WTC11 (cell line): ENCODE results near the gene USP44. TPM values are rescaled to one million over a fixed set of nuclear protein-coding genes. Genes with fewer than 3 reads are reported as not detected.
"Not testable (repeated sequence)": the region's sequence is repeated elsewhere in the genome, so short reads cannot be mapped to it uniquely, and the experiment has no call there.

Source experiments
- ATAC-seq: fragments of 200-7000 bp; cut with Tn5 transposase; 2 replicates; pipeline ENCODE4 v1.10.0; 2021; ENCODE audit warnings: mild to moderate bottlenecking, moderate library complexity
- CTCF ChIA-PET: fragments of 300-600 bp; sonication (Branson Sonifier 250); formaldehyde crosslinking; loops from one replicate; lab custom pipeline; 2021; ENCODE audit warnings: antibody characterized with exemption; lab: Charles Lee
- POLR2A ChIA-PET: fragments of 350-600 bp; sonication (Branson Sonifier 250); formaldehyde crosslinking; loops from one replicate; lab custom pipeline; 2021; ENCODE audit warnings: antibody characterized with exemption; lab: Charles Lee
- DNase-seq: peaks from one replicate; pipeline ENCODE4 v3.0.0; 2021; ENCODE audit warnings: low spot score
- H3K27ac Mint-ChIP-seq: 2 replicates; pipeline ENCODE4 v1.8.0; 2021; ENCODE audit warnings: mixed read lengths
- H3K27me3 Mint-ChIP-seq: 2 replicates; pipeline ENCODE4 v1.8.0; 2021; ENCODE audit warnings: low read depth, mild to moderate bottlenecking, moderate library complexity, mixed read lengths
- H3K36me3 Mint-ChIP-seq: 2 replicates; pipeline ENCODE4 v1.8.0; 2021; ENCODE audit warnings: mixed read lengths
- H3K4me1 Mint-ChIP-seq: 2 replicates; pipeline ENCODE4 v1.8.0; 2022; ENCODE audit warnings: mixed read lengths
- H3K4me3 Mint-ChIP-seq: 2 replicates; pipeline ENCODE4 v1.8.0; 2021; ENCODE audit warnings: mild to moderate bottlenecking, moderate library complexity, mixed read lengths
- H3K9me3 Mint-ChIP-seq: 2 replicates; pipeline ENCODE4 v1.8.0; 2021; ENCODE audit warnings: mixed read lengths
- ATF1 ChIP-seq: sonication (generic); formaldehyde crosslinking; IDR thresholded peaks from 2 replicates; pipeline ENCODE4 v1.8.1; 2023; ENCODE audit warnings: mild to moderate bottlenecking, moderate library complexity, missing genetic modification reagents
- CDX4 ChIP-seq: fragments of 250-450 bp; sonication (Bioruptor Pico); IDR thresholded peaks from 2 replicates; pipeline ENCODE4 v1.9.0; 2021; ENCODE audit warnings: moderate library complexity, mild to moderate bottlenecking, inconsistent platforms, borderline replicate concordance
- CREM ChIP-seq: sonication (generic); formaldehyde crosslinking; IDR thresholded peaks from 2 replicates; pipeline ENCODE4 v1.8.1; 2022; ENCODE audit warnings: mild to moderate bottlenecking, missing genetic modification reagents, moderate library complexity
- E2F5 ChIP-seq: sonication (generic); formaldehyde crosslinking; IDR thresholded peaks from 2 replicates; pipeline ENCODE4 v1.8.1; 2022; ENCODE audit warnings: mild to moderate bottlenecking, moderate library complexity, missing genetic modification reagents
- EMX1 ChIP-seq: fragments of 250-450 bp; sonication (Bioruptor Pico); IDR thresholded peaks from 2 replicates; pipeline ENCODE4 v1.8.0; 2021; ENCODE audit warnings: mild to moderate bottlenecking
- FOXJ3 ChIP-seq: sonication (generic); formaldehyde crosslinking; IDR thresholded peaks from 2 replicates; pipeline ENCODE4 v1.9.0; 2021; ENCODE audit warnings: missing genetic modification reagents, mild to moderate bottlenecking, borderline replicate concordance
- HMGA2 ChIP-seq: fragments of 250-450 bp; sonication (Bioruptor Pico); IDR thresholded peaks from 2 replicates; pipeline ENCODE4 v1.4.0; 2021; ENCODE audit warnings: mild to moderate bottlenecking, moderate library complexity
- IRF1 ChIP-seq: sonication (generic); formaldehyde crosslinking; IDR thresholded peaks from 2 replicates; pipeline ENCODE4 v1.8.0; 2023; ENCODE audit warnings: missing genetic modification reagents
- NFE2L1 ChIP-seq: sonication (generic); formaldehyde crosslinking; IDR thresholded peaks from 2 replicates; pipeline ENCODE4 v1.8.1; 2023; ENCODE audit warnings: missing genetic modification reagents
- PRDM15 ChIP-seq: sonication (generic); formaldehyde crosslinking; IDR thresholded peaks from 2 replicates; pipeline ENCODE4 v1.8.0; 2022; ENCODE audit warnings: missing genetic modification reagents
- RELA ChIP-seq: sonication (generic); formaldehyde crosslinking; IDR thresholded peaks from 2 replicates; pipeline ENCODE4 v1.8.1; 2022; ENCODE audit warnings: missing genetic modification reagents, mild to moderate bottlenecking, borderline replicate concordance
- SMAD3 ChIP-seq: sonication (generic); formaldehyde crosslinking; IDR thresholded peaks from 2 replicates; pipeline ENCODE4 v1.8.0; 2022; ENCODE audit warnings: missing genetic modification reagents, mild to moderate bottlenecking, borderline replicate concordance
- SOX15 ChIP-seq: fragments of 250-450 bp; sonication (Bioruptor Pico); IDR thresholded peaks from 2 replicates; pipeline ENCODE4 v1.9.0; 2021; ENCODE audit warnings: mild to moderate bottlenecking
- STAT6 ChIP-seq: sonication (generic); formaldehyde crosslinking; conservative IDR thresholded peaks from 2 replicates; pipeline ENCODE4 v1.8.1; 2023; ENCODE audit warnings: mild to moderate bottlenecking, low read depth, missing genetic modification reagents, moderate library complexity
- TEAD4 ChIP-seq: sonication (generic); formaldehyde crosslinking; IDR thresholded peaks from 2 replicates; pipeline ENCODE4 v1.8.0; 2022; ENCODE audit warnings: mild to moderate bottlenecking, missing genetic modification reagents
- ZNF121 ChIP-seq: sonication (generic); formaldehyde crosslinking; IDR thresholded peaks from 2 replicates; pipeline ENCODE4 v1.8.0; 2023; ENCODE audit warnings: missing genetic modification reagents
- ZNF263 ChIP-seq: sonication (generic); formaldehyde crosslinking; IDR thresholded peaks from 2 replicates; pipeline ENCODE4 v1.8.1; 2022; ENCODE audit warnings: low read depth, mild to moderate bottlenecking, moderate library complexity, missing genetic modification reagents
- ZNF425 ChIP-seq: fragments of 250-450 bp; sonication (Bioruptor Pico); conservative IDR thresholded peaks from 2 replicates; pipeline ENCODE4 v1.9.0; 2021; ENCODE audit warnings: mild to moderate bottlenecking
- ZSCAN18 ChIP-seq: fragments of 250-450 bp; sonication (Bioruptor Pico); IDR thresholded peaks from 2 replicates; pipeline ENCODE4 v2.1.2; 2022; ENCODE audit warnings: mild to moderate bottlenecking, moderate library complexity
- total RNA-seq: library from RNA; stranded (reverse); gene quantifications from 3 replicates; pipeline ENCODE4 v1.2.3, GENCODE V29; 2021

USP44 gene
- total RNA-seq, 1 experiment from 2014 or later, result 93.4 TPM

- H3K27ac Mint-ChIP-seq, DNase-seq, ATAC-seq, H3K9me3 Mint-ChIP-seq, H3K27me3 Mint-ChIP-seq, H3K4me3 Mint-ChIP-seq, POLR2A ChIA-PET, H3K4me1 Mint-ChIP-seq: not testable (repeated sequence)
- CTCF ChIA-PET, result interaction anchor here (0.6 kb wide), 1 partner anchor 37 kb away, joined by 3 read pairs; no protein-coding TSS in a partner anchor
- peak; percentile 59; the same call in 1 of the 2 replicates for TF ChIP-seq ZNF121 (CRISPR knock-in tag)
- H3K36me3 Mint-ChIP-seq, result peaks cover 52% of the 10 kb centered on the region
These were observed 68.7 kb downstream of the USP44 start for GRCh38 chr12:95482564-95482963.

GRCh38 chr12:95481888-95482287, 69.4 kb downstream of the USP44 start:
- H3K4me1 Mint-ChIP-seq, result no peaks in the 10 kb centered on the region
- H3K27me3 Mint-ChIP-seq, result no peaks in the 10 kb centered on the region
- ChIA-PET CTCF (no interaction called here), POLR2A (no interaction called here)
- no peak overlapping the region for H3K4me3 Mint-ChIP-seq
- DNase-seq, result no peak
- no peak overlapping the region for H3K27ac Mint-ChIP-seq
- H3K36me3 Mint-ChIP-seq, result peaks cover 50% of the 10 kb centered on the region
- H3K9me3 Mint-ChIP-seq, result no peaks in the 10 kb centered on the region
- no peak for ATAC-seq
- TF ChIP-seq SOX15 (CRISPR knock-in tag) (no peak), FOXJ3 (no peak), TEAD4 (CRISPR knock-in tag) (no peak), ATF1 (no peak), CDX4 (CRISPR knock-in tag) (no peak), ZNF121 (CRISPR knock-in tag) (no peak), NFE2L1 (no peak)

- DNase-seq (no peak), ATAC-seq (no peak)
- H3K36me3 Mint-ChIP-seq, result peaks cover 50% of the 10 kb centered on the region
- CTCF ChIA-PET, result no interaction called here
- POLR2A ChIA-PET, result no interaction called here
- no peaks in the 10 kb centered on the region for H3K27me3 Mint-ChIP-seq
- no peaks in the 10 kb centered on the region for H3K4me1 Mint-ChIP-seq
- H3K27ac Mint-ChIP-seq, result no peak overlapping the region
- H3K9me3 Mint-ChIP-seq, result no peaks in the 10 kb centered on the region
- no peak overlapping the region for H3K4me3 Mint-ChIP-seq
- TF ChIP-seq STAT6 (CRISPR knock-in tag) (no peak), ZNF121 (CRISPR knock-in tag) (no peak), RELA (CRISPR knock-in tag) (no peak), SMAD3 (no peak), CREM (CRISPR knock-in tag) (no peak), HMGA2 (CRISPR knock-in tag) (no peak), EMX1 (CRISPR knock-in tag) (no peak), ZNF425 (CRISPR knock-in tag) (no peak), ZSCAN18 (CRISPR knock-in tag) (no peak), IRF1 (CRISPR knock-in tag) (no peak), CDX4 (CRISPR knock-in tag) (no peak), E2F5 (CRISPR knock-in tag) (no peak), ZNF263 (no peak), PRDM15 (CRISPR knock-in tag) (no peak)
These were observed 70.2 kb downstream of the USP44 start for GRCh38 chr12:95481072-95481471.
